HEK293 (cell line): ENCODE results near the gene ZNF436.

ENCODE experiments used
- GLIS2 ChIP-seq: fragments of 450-650 bp; formaldehyde crosslinking; IDR thresholded peaks from 2 replicates; pipeline ENCODE4 v1.5.1; 2016; ENCODE audit warnings: missing biosample characterization, missing genetic modification characterization
- HIC1 ChIP-seq: fragments of 450-650 bp; formaldehyde crosslinking; IDR thresholded peaks from 2 replicates; pipeline ENCODE4 v1.5.1; 2016; ENCODE audit warnings: missing biosample characterization, missing genetic modification characterization
- KLF16 ChIP-seq: fragments of 450-650 bp; formaldehyde crosslinking; IDR thresholded peaks from 2 replicates; pipeline ENCODE4 v1.5.1; 2017; ENCODE audit warnings: missing biosample characterization, missing genetic modification characterization
- PRDM10 ChIP-seq: fragments of 450-650 bp; formaldehyde crosslinking; IDR thresholded peaks from 2 replicates; pipeline ENCODE4 v1.5.1; 2016; ENCODE audit warnings: missing biosample characterization, missing genetic modification characterization
- TRIM28 ChIP-seq: IDR thresholded peaks from 2 replicates; pipeline ENCODE4 v1.6.1; 2011; ENCODE audit warnings: low read length, control low read depth, borderline replicate concordance
- ZEB2 ChIP-seq: fragments of 450-650 bp; formaldehyde crosslinking; IDR thresholded peaks from 2 replicates; pipeline ENCODE4 v1.5.1; 2016; ENCODE audit warnings: missing biosample characterization, missing genetic modification characterization
- ZNF114 ChIP-seq: fragments of 450-650 bp; formaldehyde crosslinking; IDR thresholded peaks from 2 replicates; pipeline ENCODE4 v1.5.0; 2017; ENCODE audit warnings: missing biosample characterization, missing genetic modification characterization
- ZNF148 ChIP-seq: fragments of 450-650 bp; formaldehyde crosslinking; IDR thresholded peaks from 2 replicates; pipeline ENCODE4 v1.5.0; 2017; ENCODE audit warnings: missing biosample characterization, missing genetic modification characterization, borderline replicate concordance
- ZNF24 ChIP-seq: fragments of 450-650 bp; formaldehyde crosslinking; IDR thresholded peaks from 2 replicates; pipeline ENCODE4 v1.5.1; 2016; ENCODE audit warnings: missing biosample characterization, missing genetic modification characterization
- ZNF354C ChIP-seq: fragments of 450-650 bp; formaldehyde crosslinking; IDR thresholded peaks from 2 replicates; pipeline ENCODE4 v1.5.1; 2016; ENCODE audit warnings: missing biosample characterization, missing genetic modification characterization, low read depth, borderline replicate concordance
- ZNF513 ChIP-seq: fragments of 450-650 bp; IDR thresholded peaks from 2 replicates; pipeline ENCODE4 v1.5.1; 2018; ENCODE audit warnings: missing biosample characterization, missing genetic modification characterization
- ZNF530 ChIP-seq: fragments of 450-650 bp; formaldehyde crosslinking; IDR thresholded peaks from 2 replicates; pipeline ENCODE4 v1.5.1; 2016; ENCODE audit warnings: low read depth, missing biosample characterization, missing genetic modification characterization
- ZNF561 ChIP-seq: fragments of 450-650 bp; IDR thresholded peaks from 2 replicates; pipeline ENCODE4 v1.5.1; 2018; ENCODE audit warnings: missing biosample characterization, missing genetic modification characterization, borderline replicate concordance
- ZNF600 ChIP-seq: fragments of 450-650 bp; formaldehyde crosslinking; IDR thresholded peaks from 2 replicates; pipeline ENCODE4 v1.5.1; 2016; ENCODE audit warnings: missing biosample characterization, missing genetic modification characterization
- ZNF610 ChIP-seq: fragments of 450-650 bp; formaldehyde crosslinking; IDR thresholded peaks from 2 replicates; pipeline ENCODE4 v1.5.1; 2016; ENCODE audit warnings: missing biosample characterization, missing genetic modification characterization, borderline replicate concordance
- ZSCAN30 ChIP-seq: fragments of 450-650 bp; IDR thresholded peaks from 2 replicates; pipeline ENCODE4 v1.5.1; 2018; ENCODE audit warnings: missing biosample characterization, mild to moderate bottlenecking, missing genetic modification characterization, moderate library complexity
- ZSCAN5A ChIP-seq: fragments of 450-650 bp; formaldehyde crosslinking; IDR thresholded peaks from 2 replicates; pipeline ENCODE4 v1.5.1; 2016; ENCODE audit warnings: missing biosample characterization, missing genetic modification characterization
- ZXDB ChIP-seq: fragments of 450-650 bp; formaldehyde crosslinking; IDR thresholded peaks from 2 replicates; pipeline ENCODE4 v1.5.1; 2016; ENCODE audit warnings: missing biosample characterization, missing genetic modification characterization
- TF ChIP-seq, protein P1 (sequence below): sonication (generic); formaldehyde crosslinking; IDR thresholded peaks from 2 replicates; pipeline ENCODE4 v1.8.1; 2022; ENCODE audit warnings: mild to moderate bottlenecking, moderate library complexity, missing genetic modification reagents
- TF ChIP-seq, protein P2 (sequence below): fragments of 450-650 bp; formaldehyde crosslinking; IDR thresholded peaks from 2 replicates; pipeline ENCODE4 v1.5.1; 2016; ENCODE audit warnings: missing biosample characterization, missing genetic modification characterization
- TF ChIP-seq, protein P3 (sequence below): fragments of 450-650 bp; formaldehyde crosslinking; IDR thresholded peaks from 2 replicates; pipeline ENCODE4 v1.5.1; 2016; ENCODE audit warnings: missing biosample characterization, missing genetic modification characterization

The ZNF436 gene

GRCh38 chr1:23367791-23368561 is 1.7 kb downstream of the ZNF436 start (continued):
- TF ChIP-seq ZXDB (tag by site-specific recombination) (peak; percentile 24), ZNF610 (0 out of 2 replicates have a peak, but pooled peaks have one; percentile 16), ZNF114 (no peak), ZSCAN5A (tag by site-specific recombination) (peak; percentile 24; the same call in 1 of the 2 replicates), ZSCAN30 (peak; percentile 64; the same call in 1 of the 2 replicates), HIC1 (tag by site-specific recombination) (peak; percentile 56; the same call in 1 of the 2 replicates), ZNF561 (tag by site-specific recombination) (peak; percentile 36; the same call in 1 of the 2 replicates), ZNF600 (peak; percentile 58), ZNF530 (tag by site-specific recombination) (no peak), ZNF513 (tag by site-specific recombination) (no peak), KLF16 (tag by site-specific recombination) (peak; percentile 81), PRDM10 (tag by site-specific recombination) (peak; percentile 19; the same call in 1 of the 2 replicates), ZEB2 (tag by site-specific recombination) (peak; percentile 24; the same call in 1 of the 2 replicates), ZNF24 (tag by site-specific recombination) (0 out of 2 replicates have a peak, but pooled peaks have one; percentile 31), ZNF354C (tag by site-specific recombination) (no peak), GLIS2 (tag by site-specific recombination) (peak; percentile 99), TRIM28 (peak; percentile 37; the same call in 1 of the 2 replicates), ZNF148 (tag by site-specific recombination) (no peak)
- TF ChIP-seq, protein P1, sequence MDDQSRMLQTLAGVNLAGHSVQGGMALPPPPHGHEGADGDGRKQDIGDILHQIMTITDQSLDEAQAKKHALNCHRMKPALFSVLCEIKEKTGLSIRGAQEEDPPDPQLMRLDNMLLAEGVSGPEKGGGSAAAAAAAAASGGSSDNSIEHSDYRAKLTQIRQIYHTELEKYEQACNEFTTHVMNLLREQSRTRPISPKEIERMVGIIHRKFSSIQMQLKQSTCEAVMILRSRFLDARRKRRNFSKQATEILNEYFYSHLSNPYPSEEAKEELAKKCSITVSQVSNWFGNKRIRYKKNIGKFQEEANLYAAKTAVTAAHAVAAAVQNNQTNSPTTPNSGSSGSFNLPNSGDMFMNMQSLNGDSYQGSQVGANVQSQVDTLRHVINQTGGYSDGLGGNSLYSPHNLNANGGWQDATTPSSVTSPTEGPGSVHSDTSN (CRISPR knock-in tag): peak; percentile 86; the same call in 1 of the 2 replicates
- TF ChIP-seq, protein P2, sequence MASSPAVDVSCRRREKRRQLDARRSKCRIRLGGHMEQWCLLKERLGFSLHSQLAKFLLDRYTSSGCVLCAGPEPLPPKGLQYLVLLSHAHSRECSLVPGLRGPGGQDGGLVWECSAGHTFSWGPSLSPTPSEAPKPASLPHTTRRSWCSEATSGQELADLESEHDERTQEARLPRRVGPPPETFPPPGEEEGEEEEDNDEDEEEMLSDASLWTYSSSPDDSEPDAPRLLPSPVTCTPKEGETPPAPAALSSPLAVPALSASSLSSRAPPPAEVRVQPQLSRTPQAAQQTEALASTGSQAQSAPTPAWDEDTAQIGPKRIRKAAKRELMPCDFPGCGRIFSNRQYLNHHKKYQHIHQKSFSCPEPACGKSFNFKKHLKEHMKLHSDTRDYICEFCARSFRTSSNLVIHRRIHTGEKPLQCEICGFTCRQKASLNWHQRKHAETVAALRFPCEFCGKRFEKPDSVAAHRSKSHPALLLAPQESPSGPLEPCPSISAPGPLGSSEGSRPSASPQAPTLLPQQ: peak; percentile 59
- TF ChIP-seq, protein P3, sequence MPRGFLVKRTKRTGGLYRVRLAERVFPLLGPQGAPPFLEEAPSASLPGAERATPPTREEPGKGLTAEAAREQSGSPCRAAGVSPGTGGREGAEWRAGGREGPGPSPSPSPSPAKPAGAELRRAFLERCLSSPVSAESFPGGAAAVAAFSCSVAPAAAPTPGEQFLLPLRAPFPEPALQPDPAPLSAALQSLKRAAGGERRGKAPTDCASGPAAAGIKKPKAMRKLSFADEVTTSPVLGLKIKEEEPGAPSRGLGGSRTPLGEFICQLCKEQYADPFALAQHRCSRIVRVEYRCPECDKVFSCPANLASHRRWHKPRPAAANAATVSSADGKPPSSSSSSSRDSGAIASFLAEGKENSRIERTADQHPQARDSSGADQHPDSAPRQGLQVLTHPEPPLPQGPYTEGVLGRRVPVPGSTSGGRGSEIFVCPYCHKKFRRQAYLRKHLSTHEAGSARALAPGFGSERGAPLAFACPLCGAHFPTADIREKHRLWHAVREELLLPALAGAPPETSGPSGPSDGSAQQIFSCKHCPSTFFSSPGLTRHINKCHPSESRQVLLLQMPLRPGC: peak; percentile 48; the same call in 1 of the 2 replicates
